HepG2 (cell line): ENCODE results near the gene CHCHD6. TPM values are rescaled to one million over a fixed set of nuclear protein-coding genes. Genes with fewer than 3 reads are reported as not detected.

Source experiments
- ATAC-seq: fragments of 200-7000 bp; cut with Tn5 transposase; 3 replicates; pipeline ENCODE4 v1.9.1; 2020; ENCODE audit warnings: mild to moderate bottlenecking, moderate library complexity
- BruUV-seq: library from RNA; stranded (reverse); fragments of 400-500 nt; replicated peaks from 2 replicates; lab custom pipeline; 2021; lab: Mats Ljungman, UMichigan
- CTCF ChIA-PET: fragments of 300-600 bp; formaldehyde crosslinking; extraction: SDS; loops from one replicate; lab custom pipeline; 2021; ENCODE audit warnings: low total read pairs, inconsistent platforms, low intra/inter-chr PET ratio; lab: Yijun Ruan, JAX
- POLR2A ChIA-PET: fragments of 350-600 bp; sonication (Branson Sonifier 250); formaldehyde crosslinking; loops from one replicate; lab custom pipeline; 2020; ENCODE audit warnings: antibody characterized with exemption, inconsistent platforms; lab: Yijun Ruan, JAX
- DNase-seq: peaks from one replicate; pipeline ENCODE4 v3.0.0-alpha.2; 2015; ENCODE audit warnings: low spot score
- FAIRE-seq: peaks from 3 replicates; lab custom pipeline; 2011; peaks lifted over from hg19 to GRCh38; lab: Jason Lieb, UNC
- H2AFZ ChIP-seq: one replicate; pipeline ENCODE4 v1.6.1; 2011; ENCODE audit warnings: low read length, inconsistent platforms
- H3K27ac ChIP-seq: fragments of 300-600 bp; 3 replicates; pipeline ENCODE4 v1.8.0; 2011; ENCODE audit warnings: mixed run types, mild to moderate bottlenecking, mixed read lengths, low read length, inconsistent platforms; ENCODE audit not compliant: insufficient read depth; ENCODE audit errors: extremely low read length
- H3K27me3 ChIP-seq, 2 experiments: fragments of 200-600 bp in 1 of 2; 2 replicates in 1 of 2; 3 replicates in 1 of 2; pipeline versions ENCODE4 v1.6.0 to v1.8.0; 2011; ENCODE audit warnings: low read length in 2 of 2, mild to moderate bottlenecking in 2 of 2, moderate library complexity in 2 of 2, inconsistent platforms in 1 of 2; ENCODE audit not compliant: insufficient read depth in 2 of 2, control insufficient read depth in 1 of 2
- H3K36me3 ChIP-seq, 2 experiments: fragments of 200-600 bp in 1 of 2; replicated peaks in 1 of 2; 2 replicates in 1 of 2; 3 replicates in 1 of 2; pipeline versions ENCODE4 v1.5.1 to v1.8.0; 2011; ENCODE audit warnings: low read length in 2 of 2, inconsistent platforms in 1 of 2; ENCODE audit not compliant: insufficient read depth in 2 of 2, control insufficient read depth in 1 of 2
- H3K4me1 ChIP-seq: 2 replicates; pipeline ENCODE4 v1.5.1; 2012; ENCODE audit warnings: low read length, inconsistent platforms; ENCODE audit not compliant: insufficient read depth
- H3K4me2 ChIP-seq: 2 replicates; pipeline ENCODE4 v1.6.0; 2011; ENCODE audit warnings: low read depth, low read length, inconsistent platforms
- H3K4me3 ChIP-seq, 3 experiments: fragments of 200-600 bp in 1 of 3; sonication (generic), shearing (Covaris generic) in 1 of 3; replicated peaks in 1 of 3; 2 replicates each; pipeline ENCODE4 v1.5.1; 2011 to 2016; ENCODE audit warnings: low read length in 3 of 3, inconsistent platforms in 2 of 3, low read depth in 2 of 3, mild to moderate bottlenecking in 2 of 3, control low read depth in 1 of 3, mixed read lengths in 1 of 3; ENCODE audit not compliant: insufficient read depth in 1 of 3
- H3K79me2 ChIP-seq: one replicate; pipeline ENCODE4 v1.6.1; 2011; ENCODE audit warnings: low read length, inconsistent platforms; ENCODE audit not compliant: insufficient read depth
- H3K9ac ChIP-seq: 2 replicates; pipeline ENCODE4 v1.6.0; 2011; ENCODE audit warnings: mild to moderate bottlenecking, low read depth, low read length, inconsistent platforms; ENCODE audit not compliant: insufficient read depth
- H3K9me3 ChIP-seq: 2 replicates; pipeline ENCODE4 v1.5.1; 2012; ENCODE audit warnings: mild to moderate bottlenecking, low read length
- H4K20me1 ChIP-seq: 2 replicates; pipeline ENCODE4 v1.6.0; 2011; ENCODE audit warnings: inconsistent platforms, mild to moderate bottlenecking, low read length, moderate library complexity; ENCODE audit not compliant: insufficient read depth
- ATF1 ChIP-seq: IDR thresholded peaks from 2 replicates; pipeline ENCODE4 v1.6.1; 2016; ENCODE audit warnings: mild to moderate bottlenecking, control low read depth
- EP300 ChIP-seq, 3 experiments: sonication (generic) in 1 of 3; formaldehyde crosslinking in 1 of 3; IDR thresholded peaks; 2 replicates each; pipeline versions ENCODE4 v1.5.1 to v1.6.1; 2011 to 2020; ENCODE audit warnings: low read depth in 2 of 3, low read length in 2 of 3, borderline replicate concordance in 1 of 3, improper control_type of control experiment in 1 of 3, mild to moderate bottlenecking in 1 of 3, missing genetic modification reagents in 1 of 3, moderate library complexity in 1 of 3
- GATA4 ChIP-seq: sonication (generic); IDR thresholded peaks from 2 replicates; pipeline ENCODE4 v1.6.1; 2016; ENCODE audit warnings: antibody characterized with exemption, low read depth, borderline replicate concordance
- SRY ChIP-seq: sonication (generic); formaldehyde crosslinking; IDR thresholded peaks from 2 replicates; pipeline ENCODE4 v1.8.0; 2022; ENCODE audit warnings: mild to moderate bottlenecking, missing genetic modification reagents
- ZMYM3 ChIP-seq: sonication (generic); formaldehyde crosslinking; IDR thresholded peaks from 2 replicates; pipeline ENCODE4 v1.5.1; 2020; ENCODE audit warnings: mild to moderate bottlenecking, missing genetic modification reagents
- ZNF407 ChIP-seq: sonication (generic); formaldehyde crosslinking; IDR thresholded peaks from one replicate; pipeline ENCODE4 v1.5.1; 2020; ENCODE audit warnings: mild to moderate bottlenecking, missing genetic modification reagents; ENCODE audit errors: not compliant biosample characterization
- ZNF512 ChIP-seq: sonication (generic); formaldehyde crosslinking; IDR thresholded peaks from 2 replicates; pipeline ENCODE4 v1.4.0; 2020; ENCODE audit warnings: mild to moderate bottlenecking, missing genetic modification reagents
- ZNF546 ChIP-seq: sonication (generic); formaldehyde crosslinking; conservative IDR thresholded peaks from 2 replicates; pipeline ENCODE4 v1.8.1; 2023; ENCODE audit warnings: mild to moderate bottlenecking, missing genetic modification reagents
- ZNF704 ChIP-seq: sonication (generic); formaldehyde crosslinking; IDR thresholded peaks from 2 replicates; pipeline ENCODE4 v1.8.1; 2023; ENCODE audit warnings: mild to moderate bottlenecking, inconsistent platforms, moderate library complexity, missing genetic modification reagents, borderline replicate concordance
- WGBS: methylation state at CpG from one replicate; pipeline ENCODE4 v1.1.6; 2017; ENCODE audit warnings: low lambda C conversion rate; 5-methylcytosine and 5-hydroxymethylcytosine counted together
- in situ Hi-C: cut with HindIII; loops from 2 replicates; pipeline ENCODE4 v1.10.0; 2017; ENCODE audit warnings: low pct_unique_long_range_greater_than_20kb; ENCODE audit not compliant: extremely low pct_ligation_motif_present
- intact Hi-C: fragments of 100-400 bp; cut with micrococcal nuclease; formaldehyde crosslinking; loops from one replicate; pipeline ENCODE4 v1.10.0; 2022; ENCODE audit not compliant: unreplicated experiment
- polyA plus RNA-seq, 8 experiments: library from polyadenylated mRNA; depleted of rRNA in 3 of 8; stranded (reverse) in 7 of 8; unstranded in 1 of 8; fragments of >200 nt; fragmentation: Illumina TruSeq in 4 of 8; extraction: Trizol in 4 of 8; gene quantifications; 2 replicates each; pipeline versions ENCODE4 v1.2.1 to v1.2.3, GENCODE V29; 2011 to 2016; ENCODE audit warnings: low read depth in 4 of 8, missing spikeins in 1 of 8, mixed read lengths in 1 of 8; ENCODE audit not compliant: insufficient read depth in 1 of 8
- total RNA-seq, 5 experiments: library from RNA; depleted of rRNA; stranded (reverse); fragments of >200 nt; fragmentation: Illumina TruSeq; extraction: Trizol; gene quantifications; 2 replicates each; pipeline ENCODE4 v1.2.3, GENCODE V29; 2016; ENCODE audit warnings: low read depth in 1 of 5

Gene CHCHD6
- total and polyA plus RNA-seq, 2 of the 13 experiments (the other 11 are each of a cell fraction or from before 2014, with no cell fraction given) = 20.3 to 20.8 TPM

- TF ChIP-seq ZNF512 (CRISPR knock-in tag) (no peak), ZNF546 (no peak), ZNF704 (CRISPR knock-in tag) (no peak)
Measured at GRCh38 chr3:126989316-126990023, 285.4 kb downstream of the CHCHD6 start (continued).

GRCh38 chr3:126990024-126990700 lies 286.1 kb downstream of the CHCHD6 start:
- Histone ChIP-seq H3K4me2 (no peak overlapping the region), H3K4me3 (no peak overlapping the region), H3K27ac (no peak overlapping the region), H2AFZ (no peak overlapping the region), H3K4me1 (0 out of 2 replicates have a peak, but pooled peaks cover under 1% of the 10 kb centered on the region), H3K36me3 (peaks cover 21% of the 10 kb centered on the region in 2 experiments; a peak in 4 of 5 replicates), H3K79me2 (peaks cover 9% of the 10 kb centered on the region), H3K9me3 (no peaks in the 10 kb centered on the region), H3K9ac (no peak overlapping the region), H4K20me1 (peaks cover 14% of the 10 kb centered on the region; the same call in 1 of the 2 replicates), H3K27me3 (no peaks in the 10 kb centered on the region)
- ChIA-PET CTCF (no interaction called here), POLR2A (no interaction called here)
- FAIRE-seq (no peak), ATAC-seq (no peak), DNase-seq (no peak)
- 96% methylated on average over 6 of the region's 10 CpGs for WGBS
- in situ Hi-C loops (no loop called here), intact Hi-C loops (no loop called here)
- BruUV-seq = no TSS peak
- no peak for TF ChIP-seq SRY (CRISPR knock-in tag)
- TF ChIP-seq ZMYM3 (CRISPR knock-in tag) = peak; percentile 42; the same call in 1 of the 2 replicates
- TF ChIP-seq EP300 (IDR thresholded peaks at IDR 0.05; ENCODE audit: low read depth in 2 of 2, low read length in 2 of 2) = no peak
- no peak for TF ChIP-seq EP300 (CRISPR knock-in tag; IDR thresholded peaks at IDR 0.05; ENCODE audit: borderline replicate concordance)
- TF ChIP-seq ATF1 = no peak
- no peak for TF ChIP-seq GATA4
- no peak for TF ChIP-seq ZNF407 (CRISPR knock-in tag)
